ENCODE measurements around the gene SLC16A11. TPM values are rescaled to one million over a fixed set of nuclear protein-coding genes. Genes with fewer than 3 reads are reported as not detected.

Gene SLC16A11
- polyA plus RNA-seq, 10 donors, result 0.11 to 0.48 (median 0.17) TPM; not detected in 1

Other genes starting within 250 kb of the SLC16A11 start
- gene TEKT1, start 212.4 kb downstream of the SLC16A11 start, polyA plus RNA-seq (ENCODE audit: insufficient read length in 10 of 10), result under 1 TPM in 2 of 10 donors, not detected in 8; 0.24 to 0.26 TPM
- gene ALOX12, start 48.0 kb downstream of the SLC16A11 start, polyA plus RNA-seq (ENCODE audit: insufficient read length in 10 of 10), result 1 to 10 TPM in 7 of 10 donors, under 1 TPM in 3; 0.77 to 1.4 (median 1.1) TPM
- gene RNASEK, start 31.5 kb downstream of the SLC16A11 start, polyA plus RNA-seq (ENCODE audit: insufficient read length in 10 of 10), result 100 to 1,000 TPM; 101 to 126 (median 111) TPM
- gene BCL6B, start 21.0 kb downstream of the SLC16A11 start, polyA plus RNA-seq (ENCODE audit: insufficient read length in 10 of 10), result 10 to 100 TPM; 15.5 to 25.4 (median 19.1) TPM
- gene SLC16A13, start 8.1 kb downstream of the SLC16A11 start, polyA plus RNA-seq (ENCODE audit: insufficient read length in 10 of 10), result 1 to 10 TPM in 8 of 10 donors, under 1 TPM in 2; 0.62 to 2.4 (median 1.3) TPM
- 1 to 10 TPM; 1.1 to 3.5 (median 1.7) TPM for gene CLEC10A, start 36.2 kb upstream of the SLC16A11 start, polyA plus RNA-seq (ENCODE audit: insufficient read length in 10 of 10)
- gene ASGR2, start 70.7 kb upstream of the SLC16A11 start, polyA plus RNA-seq (ENCODE audit: insufficient read length in 10 of 10), result under 1 TPM in 9 of 10 donors, not detected in 1; 0.15 to 0.40 (median 0.34) TPM
- gene ASGR1, start 135.3 kb upstream of the SLC16A11 start, polyA plus RNA-seq (ENCODE audit: insufficient read length in 10 of 10), result 1 to 10 TPM; 1.6 to 6.5 (median 2.3) TPM
- gene DLG4, start 175.7 kb upstream of the SLC16A11 start, polyA plus RNA-seq (ENCODE audit: insufficient read length in 10 of 10), result 10 to 100 TPM; 15.3 to 31.0 (median 21.1) TPM
- 100 to 1,000 TPM; 178 to 376 (median 256) TPM for gene ACADVL, start 175.8 kb upstream of the SLC16A11 start, polyA plus RNA-seq (ENCODE audit: insufficient read length in 10 of 10)
- gene DVL2, start 190.4 kb upstream of the SLC16A11 start, polyA plus RNA-seq (ENCODE audit: insufficient read length in 10 of 10), result 10 to 100 TPM; 24.5 to 40.5 (median 34.9) TPM
- gene PHF23, start 195.4 kb upstream of the SLC16A11 start, polyA plus RNA-seq (ENCODE audit: insufficient read length in 10 of 10), result 10 to 100 TPM; 28.1 to 46.1 (median 34.4) TPM
- gene GABARAP, start 198.4 kb upstream of the SLC16A11 start, polyA plus RNA-seq (ENCODE audit: insufficient read length in 10 of 10), result 100 to 1,000 TPM; 271 to 406 (median 306) TPM
- 100 to 1,000 TPM; 153 to 190 (median 180) TPM for gene CTDNEP1, start 207.6 kb upstream of the SLC16A11 start, polyA plus RNA-seq (ENCODE audit: insufficient read length in 10 of 10)
- gene ELP5, start 208.1 kb upstream of the SLC16A11 start, polyA plus RNA-seq (ENCODE audit: insufficient read length in 10 of 10), result 10 to 100 TPM; 31.9 to 64.8 (median 35.7) TPM
- 1 to 10 TPM in 5 of 10 donors, under 1 TPM in 5; 0.47 to 3.0 (median 1.1) TPM for gene CLDN7, start 218.4 kb upstream of the SLC16A11 start, polyA plus RNA-seq (ENCODE audit: insufficient read length in 10 of 10)
- gene SLC2A4, start 237.6 kb upstream of the SLC16A11 start, polyA plus RNA-seq (ENCODE audit: insufficient read length in 10 of 10), result 10 to 100 TPM in 9 of 10 donors, 1 to 10 TPM in 1; 7.7 to 32.4 (median 26.1) TPM

Measured in muscle of back (tissue), 10 donors.